A204.1 (cell line): ENCODE results near the gene NHLH1.

Experiments used
- FAIRE-seq: peaks from 2 replicates; lab custom pipeline; 2012; peaks lifted over from hg19 to GRCh38; lab: Jason Lieb, UNC

NHLH1 gene

GRCh38 chr1:160359559-160360226 lies 7.2 kb upstream of the NHLH1 start:
- no peak for FAIRE-seq

GRCh38 chr1:160360227-160360695 lies 6.6 kb upstream of the NHLH1 start:
- FAIRE-seq, result no peak

- FAIRE-seq, result no peak
Observed at GRCh38 chr1:160361199-160361598, 5.7 kb upstream of the NHLH1 start.

- no peak for FAIRE-seq
Observed at GRCh38 chr1:160361814-160362167, 5.1 kb upstream of the NHLH1 start.

GRCh38 chr1:160362168-160362957 lies 4.5 kb upstream of the NHLH1 start:
- FAIRE-seq, result no peak

GRCh38 chr1:160363010-160363409 lies 3.9 kb upstream of the NHLH1 start:
- FAIRE-seq, result no peak

- no peak for FAIRE-seq
Observed at GRCh38 chr1:160363951-160364735, 2.7 kb upstream of the NHLH1 start.

GRCh38 chr1:160365325-160365724 lies 1.5 kb upstream of the NHLH1 start:
- FAIRE-seq, result no peak

- FAIRE-seq, result no peak
Observed at GRCh38 chr1:160367516-160367900, 637 bp downstream of the NHLH1 start.

GRCh38 chr1:160367934-160368923 lies 1.4 kb downstream of the NHLH1 start:
- no peak for FAIRE-seq

GRCh38 chr1:160369087-160369486 lies 2.2 kb downstream of the NHLH1 start:
- FAIRE-seq, result no peak

- FAIRE-seq, result no peak
Observed at GRCh38 chr1:160370561-160371345, 3.9 kb downstream of the NHLH1 start.

- no peak for FAIRE-seq
Observed at GRCh38 chr1:160371346-160371631, 4.4 kb downstream of the NHLH1 start.

- no peak for FAIRE-seq
Observed at GRCh38 chr1:160371756-160372155, 4.9 kb downstream of the NHLH1 start.

- FAIRE-seq, result no peak
Observed at GRCh38 chr1:160373696-160374095, 6.8 kb downstream of the NHLH1 start.

GRCh38 chr1:160374306-160375110 lies 7.6 kb downstream of the NHLH1 start:
- FAIRE-seq, result no peak

- FAIRE-seq, result no peak
Observed at GRCh38 chr1:160375788-160376524, 9.1 kb downstream of the NHLH1 start.

- peak; percentile 54 for FAIRE-seq
Observed at GRCh38 chr1:160376525-160377131, 9.8 kb downstream of the NHLH1 start.

GRCh38 chr1:160377585-160378206 lies 10.8 kb downstream of the NHLH1 start:
- no peak for FAIRE-seq
